Epithelial cell of prostate (primary cell): ENCODE measurements around the gene TM9SF4.

Experiments used
- DNase-seq: peaks from one replicate; pipeline ENCODE4 v3.0.0-alpha.2; 2011; ENCODE audit warnings: low read depth, low spot score
- H3K27ac ChIP-seq: fragments of 450-650 bp; 2 replicates; pipeline ENCODE4 v1.5.1; 2017; ENCODE audit warnings: mild to moderate bottlenecking

TM9SF4 gene

GRCh38 chr20:32203356-32204204 lies 94.1 kb downstream of the TM9SF4 start:
- DNase-seq, result peak; percentile 79
- H3K27ac ChIP-seq, result peak overlapping the region; percentile 98

DNA sequence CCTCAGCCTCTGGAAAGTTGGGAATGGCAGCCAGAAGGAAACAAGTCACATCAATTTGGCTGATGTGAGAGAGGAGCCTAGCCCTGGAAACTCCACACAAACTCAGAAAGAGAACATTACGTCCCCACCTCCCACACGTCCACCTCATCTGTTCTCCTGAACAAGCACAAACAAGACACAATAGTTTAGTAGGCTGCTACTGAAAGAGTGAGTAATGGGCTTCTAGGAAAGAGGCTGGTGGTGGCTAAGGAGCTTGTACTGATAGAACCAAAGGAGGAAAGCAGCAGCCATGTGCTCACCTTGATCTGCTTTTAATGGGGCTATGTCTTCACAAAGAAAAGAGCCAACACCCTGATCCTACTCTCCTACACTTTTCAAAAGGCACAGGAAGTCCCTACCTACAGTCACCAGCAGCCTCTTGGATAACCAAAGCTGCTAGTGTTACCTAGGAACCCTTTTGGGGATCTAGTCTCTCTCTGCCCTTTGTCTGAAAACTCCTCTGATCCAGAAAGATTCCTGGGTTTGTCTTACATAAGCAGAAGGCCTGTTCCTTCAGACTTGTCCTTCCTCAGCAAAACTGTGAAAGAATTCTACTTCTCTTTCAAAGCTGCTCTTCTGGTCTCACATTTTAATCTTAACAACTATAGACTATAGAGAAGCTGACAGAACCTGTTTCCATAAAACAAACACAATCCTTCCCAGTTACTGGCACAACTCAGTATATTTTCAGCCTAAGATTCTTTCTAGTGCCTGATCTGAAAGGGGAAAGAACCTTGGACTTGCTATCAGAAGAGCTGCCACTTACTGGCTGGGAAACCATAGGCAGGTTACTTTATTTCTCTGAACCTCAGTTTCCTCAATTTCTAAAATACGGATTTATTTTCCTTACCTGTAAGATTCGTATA lies 94.9 kb downstream of the TM9SF4 start:
- peak overlapping the region; percentile 98 for H3K27ac ChIP-seq
- peak; percentile 83 for DNase-seq

GRCh38 chr20:32205110-32205842 lies 95.8 kb downstream of the TM9SF4 start:
- peak overlapping the region; percentile 98 for H3K27ac ChIP-seq
- no peak for DNase-seq

DNA sequence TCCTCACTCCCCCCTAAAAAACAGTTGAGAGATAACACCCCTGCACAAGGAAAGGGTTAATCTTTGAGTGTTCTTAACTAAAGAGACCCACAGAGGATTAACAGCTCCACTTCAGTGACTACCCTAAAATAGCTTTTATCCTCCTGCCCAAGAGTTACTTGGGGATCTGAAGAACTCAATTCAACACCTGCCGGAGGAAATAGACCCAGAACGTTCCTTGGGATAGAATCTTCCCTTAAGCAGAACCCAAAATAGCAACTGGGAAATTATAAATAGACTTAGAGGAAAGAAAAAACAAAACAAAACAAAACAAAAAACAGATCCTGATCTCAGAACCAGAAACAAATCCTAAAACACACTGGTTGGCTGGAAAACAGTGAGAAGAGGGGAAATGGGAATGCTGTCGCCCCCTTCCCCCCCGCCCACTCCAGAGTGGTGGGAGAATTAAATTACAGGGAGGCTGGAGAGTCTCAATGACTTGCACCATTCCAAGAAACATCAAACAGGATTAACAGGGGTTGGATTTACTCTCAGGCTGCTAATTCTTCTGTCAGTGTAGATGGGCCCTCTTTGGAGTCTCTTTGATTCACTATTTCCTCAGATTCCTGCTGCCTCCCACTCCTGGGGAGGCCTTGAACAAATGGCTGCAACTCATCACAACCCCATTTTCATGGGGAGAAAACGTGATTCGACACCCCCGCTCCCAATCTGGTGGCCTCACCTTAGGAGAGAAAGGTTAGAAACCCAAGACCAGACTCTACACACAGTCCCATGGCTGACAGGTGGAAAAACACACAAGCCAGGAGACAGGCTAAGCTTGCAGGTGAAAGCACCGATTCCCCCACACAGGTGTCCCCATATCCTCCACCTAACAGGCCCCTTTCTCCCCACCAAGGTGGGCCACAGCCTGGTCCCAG lies 96.6 kb downstream of the TM9SF4 start:
- DNase-seq, result no peak
- peak overlapping the region; percentile 98 for H3K27ac ChIP-seq

DNA sequence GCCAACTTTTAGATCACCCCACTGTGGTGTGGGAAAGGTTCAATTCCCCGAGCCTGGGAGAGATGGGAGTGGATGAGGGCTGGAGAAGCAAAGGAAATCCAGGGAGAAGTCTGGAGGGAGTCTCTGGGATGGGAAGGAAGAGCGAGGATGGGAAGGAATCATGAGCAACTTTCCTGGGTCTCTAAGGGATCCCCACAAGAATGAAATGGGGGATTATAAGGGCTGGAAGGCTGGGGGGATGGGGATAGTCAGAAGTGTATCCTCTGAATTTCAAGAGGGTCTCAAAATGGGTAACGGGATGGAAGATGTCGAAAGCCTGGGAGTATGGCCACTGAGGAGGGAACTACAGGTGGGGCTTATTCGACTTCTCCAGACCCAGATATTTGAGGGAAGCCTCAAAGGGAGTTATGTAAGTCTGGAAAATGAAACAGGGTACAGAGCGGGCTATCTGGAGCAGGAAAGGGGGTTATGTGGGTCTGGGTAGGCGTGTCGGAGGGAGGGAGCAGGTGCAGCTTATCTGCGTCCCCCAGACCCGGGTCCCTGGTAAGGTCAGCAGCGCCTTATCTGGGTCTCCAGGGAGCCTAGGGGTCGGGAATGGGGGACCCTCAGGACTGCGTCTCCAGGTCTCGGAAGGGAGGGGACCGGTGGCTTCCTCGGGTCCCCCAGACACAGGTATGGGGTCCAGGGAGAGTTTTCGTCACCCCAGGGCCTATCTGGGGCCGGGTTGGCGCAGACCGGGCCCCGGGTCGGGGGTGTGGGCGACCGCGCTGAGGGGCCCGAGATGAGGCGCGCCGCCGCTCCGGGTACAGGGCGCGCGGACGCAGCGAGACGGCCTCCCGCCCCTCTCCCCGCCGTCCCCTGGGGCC lies 97.5 kb downstream of the TM9SF4 start:
- peak overlapping the region; percentile 98 for H3K27ac ChIP-seq
- DNase-seq, result no peak

GRCh38 chr20:32207626-32208498 lies 98.3 kb downstream of the TM9SF4 start, which contains the start of the genes PLAGL2 and POFUT1:
Gene PLAGL2 (minus strand): TSS chr20:32207743. CDS start chr20:32202178, 5,565 bp downstream.
Gene POFUT1 (plus strand): TSS chr20:32207880. CDS start chr20:32207942, 62 bp downstream.
- peak within 1 kb of the TSS; percentile 98 for H3K27ac ChIP-seq
- DNase-seq, result no peak

- peak overlapping the region; percentile 98 for H3K27ac ChIP-seq
- DNase-seq, result no peak
Observed at GRCh38 chr20:32208499-32209154, 99.1 kb downstream of the TM9SF4 start.

- no peak for DNase-seq
- peak overlapping the region; percentile 8 for H3K27ac ChIP-seq
Observed at GRCh38 chr20:32209850-32210605, 100.5 kb downstream of the TM9SF4 start.

GRCh38 chr20:32213870-32214269 lies 104.4 kb downstream of the TM9SF4 start:
- DNase-seq, result no peak
- H3K27ac ChIP-seq, result no peak overlapping the region

- no peak for DNase-seq
- H3K27ac ChIP-seq, result no peak overlapping the region
Observed at GRCh38 chr20:32215147-32215546, 105.6 kb downstream of the TM9SF4 start.

DNA sequence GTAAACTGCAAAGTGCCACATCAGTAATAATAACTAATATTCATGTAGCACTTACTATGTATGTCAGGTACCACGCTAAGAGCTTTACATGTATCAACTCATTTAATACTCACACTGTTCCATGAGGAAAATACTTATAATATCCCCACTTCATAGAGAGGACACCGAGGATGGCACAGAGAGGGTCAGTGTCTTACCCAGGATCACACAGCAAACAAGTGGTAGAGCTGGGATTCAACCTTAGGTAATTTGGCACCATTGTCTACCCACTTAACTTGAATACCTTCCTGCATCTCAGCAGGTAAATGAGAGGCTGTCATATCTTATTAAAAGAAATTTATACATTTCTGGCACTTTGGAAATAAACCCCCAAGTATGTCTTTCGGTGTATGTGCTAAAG lies 106.2 kb downstream of the TM9SF4 start:
- no peak overlapping the region for H3K27ac ChIP-seq
- DNase-seq, result no peak

GRCh38 chr20:32216179-32217142 lies 106.9 kb downstream of the TM9SF4 start:
- no peak for DNase-seq
- no peak overlapping the region for H3K27ac ChIP-seq
